Fibroblast of the aortic adventitia (primary cell): ENCODE data around the gene UBE3C. TPM values are rescaled to one million over a fixed set of nuclear protein-coding genes. Genes with fewer than 3 reads are reported as not detected.
"Not testable (repeated sequence)": the region's sequence is repeated elsewhere in the genome, so short reads cannot be mapped to it uniquely, and the experiment has no call there.

Experiments
- DNase-seq: peaks from one replicate; pipeline ENCODE4 v3.0.0-alpha.2; 2010; ENCODE audit warnings: low read depth
- H3K4me3 ChIP-seq: 2 replicates; pipeline ENCODE4 v1.5.1; 2011; ENCODE audit warnings: low read depth, mild to moderate bottlenecking, control low read depth, low read length, moderate library complexity
- CTCF ChIP-seq: IDR thresholded peaks from 2 replicates; pipeline ENCODE4 v1.5.1; 2011; ENCODE audit warnings: mild to moderate bottlenecking, low read length, control low read depth, inconsistent platforms; ENCODE audit not compliant: insufficient read depth
- total RNA-seq: library from RNA; depleted of rRNA; stranded (reverse); fragments of >200 nt; gene quantifications from 2 replicates; pipeline ENCODE4 v1.2.3, GENCODE V29; 2012; ENCODE audit warnings: low replicate concordance

The UBE3C gene
- total RNA-seq, 1 donor, result 81.3 TPM

GRCh38 chr7:157241631-157242030 is 102.9 kb downstream of the UBE3C start:
- TF ChIP-seq CTCF, result no peak
- no peak overlapping the region for H3K4me3 ChIP-seq
- no peak for DNase-seq

DNA sequence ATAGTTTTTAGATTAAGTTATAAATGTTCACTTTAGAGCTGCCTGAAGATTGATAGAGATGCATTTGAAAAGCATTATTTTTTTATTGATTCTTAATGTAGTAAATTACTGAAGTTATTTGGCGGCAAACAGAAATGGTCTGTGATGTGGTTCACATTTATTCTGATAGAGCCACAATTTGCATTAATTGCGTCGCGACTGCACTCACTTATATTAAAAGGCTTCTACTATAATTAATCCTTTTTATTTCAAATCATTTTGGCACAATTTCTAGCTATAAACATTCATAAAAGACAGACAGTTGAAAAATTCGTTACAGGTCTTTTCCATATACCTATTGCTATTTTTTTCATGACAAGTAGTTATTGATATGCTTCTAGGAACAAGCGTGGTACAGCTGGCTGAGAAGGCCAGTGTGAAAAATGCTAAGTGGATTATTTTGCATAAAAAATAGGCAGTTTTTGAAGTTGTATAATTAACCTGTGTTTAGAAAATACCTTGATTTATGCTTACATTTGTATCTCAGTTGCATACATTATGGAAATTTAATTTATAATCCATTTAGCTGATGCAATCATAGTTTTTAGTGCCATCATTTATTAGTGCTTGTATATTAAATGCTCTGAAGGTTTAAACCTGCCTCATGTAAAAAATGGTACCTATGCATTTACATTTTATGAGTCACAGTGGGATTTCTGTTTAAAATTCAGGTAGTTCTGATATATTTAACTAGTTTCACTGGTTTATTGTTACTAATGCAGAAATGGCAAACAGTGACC is 106.0 kb downstream of the UBE3C start:
- DNase-seq, result no peak
- no peak overlapping the region for H3K4me3 ChIP-seq
- no peak for TF ChIP-seq CTCF

GRCh38 chr7:157246052-157246451 is 107.3 kb downstream of the UBE3C start:
- no peak overlapping the region for H3K4me3 ChIP-seq
- DNase-seq, result no peak
- TF ChIP-seq CTCF, result no peak

DNA sequence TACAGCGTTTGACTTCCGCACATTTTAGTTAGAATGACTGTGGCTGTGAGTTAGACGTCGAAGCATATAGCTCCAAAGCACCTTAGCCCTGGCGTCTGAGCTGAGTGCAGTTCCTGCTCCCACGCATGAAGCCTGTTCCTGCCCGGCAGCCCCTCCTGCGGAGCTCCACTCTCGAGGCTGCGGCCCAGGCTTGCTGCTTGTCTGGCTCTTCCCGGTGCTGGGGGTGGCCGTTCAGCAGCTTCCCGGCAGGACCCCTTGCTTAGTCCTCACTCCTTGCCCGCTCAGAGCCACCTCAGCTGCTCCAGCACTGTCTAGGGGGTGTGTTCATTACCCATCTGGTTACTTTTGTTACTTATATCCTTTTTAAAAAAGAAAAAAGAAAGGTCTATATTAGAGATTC is 109.9 kb downstream of the UBE3C start:
- TF ChIP-seq CTCF, result no peak
- no peak for DNase-seq
- no peak overlapping the region for H3K4me3 ChIP-seq

- H3K4me3 ChIP-seq, result no peak overlapping the region
- peak; percentile 63 for DNase-seq
- TF ChIP-seq CTCF, result peak; percentile 84
These were observed 112.0 kb downstream of the UBE3C start for GRCh38 chr7:157250605-157251228.

DNA sequence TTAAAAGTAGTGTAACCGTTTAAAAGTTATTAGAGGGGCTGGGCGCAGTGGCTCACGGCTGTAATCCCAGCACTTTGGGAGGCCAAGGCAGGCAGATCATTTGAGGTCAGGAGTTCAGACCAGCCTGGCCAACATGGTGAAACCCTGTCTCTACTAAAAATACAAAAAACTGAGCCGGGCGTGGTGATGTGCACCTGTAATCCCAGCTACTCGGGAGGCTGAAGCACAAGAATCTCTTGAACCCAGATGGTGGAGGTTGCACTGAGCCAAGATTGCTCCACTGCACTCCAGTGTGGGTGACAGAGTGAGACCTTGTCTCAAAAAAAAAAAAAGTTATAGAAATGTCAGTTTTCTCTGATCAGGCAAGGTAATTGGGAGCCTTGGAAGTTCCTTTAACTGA is 113.1 kb downstream of the UBE3C start:
- not testable (repeated sequence) for DNase-seq, H3K4me3 ChIP-seq

DNA sequence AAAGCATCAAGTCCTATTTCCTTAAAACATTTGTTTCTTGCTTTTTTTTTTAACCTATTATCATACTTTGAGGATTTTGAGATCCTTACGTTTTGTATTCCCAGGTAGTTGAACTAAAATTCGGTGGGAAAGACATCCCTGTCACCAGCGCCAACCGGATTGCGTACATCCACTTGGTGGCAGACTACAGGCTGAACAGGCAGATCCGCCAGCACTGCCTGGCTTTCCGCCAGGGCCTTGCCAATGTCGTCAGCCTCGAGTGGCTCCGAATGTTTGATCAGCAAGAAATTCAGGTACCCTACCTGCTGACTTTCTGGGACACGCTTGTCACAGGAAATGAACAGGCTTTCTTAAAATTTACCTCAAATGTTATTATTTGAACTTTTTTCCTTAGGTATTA is 115.1 kb downstream of the UBE3C start:
- no peak overlapping the region for H3K4me3 ChIP-seq
- no peak for DNase-seq
- no peak for TF ChIP-seq CTCF

- DNase-seq, H3K4me3 ChIP-seq: not testable (repeated sequence)
These were observed 116.1 kb downstream of the UBE3C start for GRCh38 chr7:157254781-157255180.
